Central memory CD8-positive, alpha-beta T cell (primary cell): ENCODE data around the gene VENTX.

Experiments
- ATAC-seq: fragments of 150-1000 bp; cut with Tn5 transposase; replicated peaks from 2 replicates; pipeline ENCODE4 v1.10.0; 2022; ENCODE audit warnings: mild to moderate bottlenecking, moderate FRiP score, moderate number of reproducible peaks; ENCODE audit not compliant: poor library complexity, severe bottlenecking; ENCODE audit errors: extremely low read depth
- DNase-seq, 2 donors: peaks; one replicate each; pipeline ENCODE4 v3.0.0; 2021; ENCODE audit warnings: low spot score in 2 of 2
- H3K27ac Mint-ChIP-seq: one replicate; pipeline ENCODE4 v1.8.0; 2022; ENCODE audit warnings: low read depth, mild to moderate bottlenecking, moderate library complexity, mixed read lengths
- H3K27me3 Mint-ChIP-seq: one replicate; pipeline ENCODE4 v1.8.0; 2022; ENCODE audit warnings: mixed read lengths
- H3K36me3 Mint-ChIP-seq: one replicate; pipeline ENCODE4 v1.8.0; 2022; ENCODE audit warnings: mild to moderate bottlenecking, moderate library complexity, mixed read lengths; ENCODE audit not compliant: insufficient read depth
- H3K4me1 Mint-ChIP-seq: one replicate; pipeline ENCODE4 v1.8.0; 2022; ENCODE audit warnings: mixed read lengths
- H3K4me3 Mint-ChIP-seq: one replicate; pipeline ENCODE4 v1.8.0; 2022; ENCODE audit warnings: mild to moderate bottlenecking, moderate library complexity, mixed read lengths
- H3K9me3 Mint-ChIP-seq: one replicate; pipeline ENCODE4 v1.8.0; 2022; ENCODE audit warnings: mixed read lengths

VENTX gene

DNA sequence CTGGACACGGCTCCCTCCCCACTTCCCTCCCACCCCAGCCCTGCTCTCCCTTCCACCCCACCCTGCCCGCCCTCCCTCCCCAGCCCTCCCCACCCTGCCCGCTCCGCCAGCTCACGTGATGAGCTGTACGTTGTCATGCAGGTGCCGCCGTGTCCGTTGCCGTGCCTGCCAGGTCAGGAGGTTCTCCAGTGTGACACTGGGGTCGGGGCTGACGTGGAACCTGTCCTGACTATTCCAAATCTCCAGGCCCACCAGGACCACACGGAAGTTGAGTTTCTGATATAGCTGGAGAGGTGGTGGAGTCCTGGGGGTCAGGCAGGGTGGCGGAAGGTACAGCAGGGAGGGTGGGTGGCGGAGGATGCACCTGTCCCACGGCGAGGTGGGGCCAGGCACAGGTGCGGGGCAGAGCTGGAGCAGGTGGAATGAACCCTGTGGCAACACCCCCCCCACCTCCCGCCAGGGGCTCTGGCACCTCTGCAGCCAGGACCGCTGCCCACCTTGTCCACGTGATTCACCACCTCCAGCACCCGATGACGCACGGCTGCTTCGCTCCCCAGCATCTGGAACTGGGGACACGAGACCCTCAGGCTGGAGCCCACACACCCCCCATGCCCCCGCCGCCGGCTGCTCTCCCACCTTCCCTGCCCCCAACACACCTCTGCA, 34.8 kb downstream of the VENTX start:
- Mint-ChIP-seq H3K27me3 (no peaks in the 10 kb centered on the region), H3K27ac (no peak overlapping the region), H3K4me1 (peaks cover 11% of the 10 kb centered on the region), H3K4me3 (no peak overlapping the region), H3K36me3 (peaks cover 34% of the 10 kb centered on the region), H3K9me3 (no peaks in the 10 kb centered on the region)
- DNase-seq (no peak), ATAC-seq (no peak)

- peaks cover 34% of the 10 kb centered on the region for H3K36me3 Mint-ChIP-seq
- no peaks in the 10 kb centered on the region for H3K27me3 Mint-ChIP-seq
- no peak overlapping the region for H3K27ac Mint-ChIP-seq
- DNase-seq (no peak), ATAC-seq (no peak)
- no peaks in the 10 kb centered on the region for H3K9me3 Mint-ChIP-seq
- peaks cover 17% of the 10 kb centered on the region for H3K4me1 Mint-ChIP-seq
- H3K4me3 Mint-ChIP-seq: peak overlapping the region; percentile 37
These were observed 35.3 kb downstream of the VENTX start for GRCh38 chr10:133272964-133273420.

- Mint-ChIP-seq H3K36me3 (peaks cover 39% of the 10 kb centered on the region), H3K27me3 (no peaks in the 10 kb centered on the region), H3K27ac (peak overlapping the region; percentile 97), H3K9me3 (no peaks in the 10 kb centered on the region), H3K4me3 (peak overlapping the region; percentile 37), H3K4me1 (peaks cover 23% of the 10 kb centered on the region)
- DNase-seq (no peak), ATAC-seq (no peak)
These were observed 36.0 kb downstream of the VENTX start for GRCh38 chr10:133273534-133274143.

DNA sequence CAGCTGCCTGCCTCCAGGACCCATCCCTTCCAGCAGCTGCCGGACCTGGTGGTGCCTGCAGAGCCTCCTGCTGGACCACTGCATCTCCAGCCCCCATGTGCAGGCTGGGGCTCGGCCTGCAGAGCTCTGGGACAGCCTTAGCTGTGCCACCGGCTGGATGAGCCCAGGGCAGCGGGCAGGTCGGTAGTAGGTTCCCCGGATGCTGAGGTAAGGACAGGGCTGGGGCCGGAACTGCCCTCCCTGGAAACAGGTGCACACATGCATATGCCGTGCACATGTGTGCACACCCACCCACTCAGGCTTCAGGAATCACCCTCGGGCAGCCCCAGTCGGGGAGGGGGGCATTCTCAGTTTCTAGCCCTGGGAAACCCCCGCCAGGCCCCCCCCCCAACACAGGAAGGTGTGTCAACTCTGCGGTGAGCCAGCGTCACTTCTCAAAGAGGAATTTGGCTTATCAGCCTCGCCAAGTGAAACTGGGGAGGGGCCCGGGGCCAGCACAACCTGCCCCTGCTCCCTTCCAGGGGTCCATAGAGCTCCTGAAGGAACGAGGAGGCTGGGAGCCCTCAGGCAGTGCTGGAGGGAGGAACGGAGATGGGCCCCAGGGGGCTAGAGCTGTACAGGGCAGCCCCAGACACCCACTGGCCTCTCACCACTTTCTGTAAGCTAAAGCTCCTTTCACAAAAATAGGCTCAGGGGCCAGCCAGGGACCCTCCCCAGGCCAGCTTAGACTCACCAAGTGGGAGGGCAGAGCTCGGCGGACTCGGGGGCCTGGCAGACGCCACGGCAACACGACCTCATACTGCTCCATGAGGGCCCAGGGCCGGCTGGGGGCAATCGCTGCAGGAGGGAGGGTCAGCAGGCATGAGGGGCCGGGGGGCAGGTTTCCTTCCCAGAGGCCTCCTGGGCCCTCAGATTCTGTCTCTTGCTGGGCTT, 37.4 kb downstream of the VENTX start:
- H3K9me3 Mint-ChIP-seq: no peaks in the 10 kb centered on the region
- peaks cover 38% of the 10 kb centered on the region for H3K36me3 Mint-ChIP-seq
- H3K27me3 Mint-ChIP-seq: no peaks in the 10 kb centered on the region
- peak; percentile 56 to 70 for DNase-seq
- H3K4me3 Mint-ChIP-seq: peak overlapping the region; percentile 88
- peaks cover 36% of the 10 kb centered on the region for H3K4me1 Mint-ChIP-seq
- ATAC-seq: peak; percentile 59
- peak overlapping the region; percentile 97 for H3K27ac Mint-ChIP-seq

- H3K27ac Mint-ChIP-seq: peak overlapping the region; percentile 97
- peaks cover 36% of the 10 kb centered on the region for H3K4me1 Mint-ChIP-seq
- H3K27me3 Mint-ChIP-seq: no peaks in the 10 kb centered on the region
- peak overlapping the region; percentile 88 for H3K4me3 Mint-ChIP-seq
- no peak for DNase-seq
- ATAC-seq: peak; percentile 21
- H3K36me3 Mint-ChIP-seq: peaks cover 35% of the 10 kb centered on the region
- H3K9me3 Mint-ChIP-seq: no peaks in the 10 kb centered on the region
These were observed 38.0 kb downstream of the VENTX start for GRCh38 chr10:133275684-133276092.

GRCh38 chr10:133276100-133276434, 38.4 kb downstream of the VENTX start:
- Mint-ChIP-seq H3K36me3 (peaks cover 34% of the 10 kb centered on the region), H3K27ac (peak overlapping the region; percentile 97), H3K4me1 (peaks cover 36% of the 10 kb centered on the region), H3K9me3 (no peaks in the 10 kb centered on the region), H3K27me3 (no peaks in the 10 kb centered on the region), H3K4me3 (peak overlapping the region; percentile 88)
- DNase-seq (no peak), ATAC-seq (no peak)

DNA sequence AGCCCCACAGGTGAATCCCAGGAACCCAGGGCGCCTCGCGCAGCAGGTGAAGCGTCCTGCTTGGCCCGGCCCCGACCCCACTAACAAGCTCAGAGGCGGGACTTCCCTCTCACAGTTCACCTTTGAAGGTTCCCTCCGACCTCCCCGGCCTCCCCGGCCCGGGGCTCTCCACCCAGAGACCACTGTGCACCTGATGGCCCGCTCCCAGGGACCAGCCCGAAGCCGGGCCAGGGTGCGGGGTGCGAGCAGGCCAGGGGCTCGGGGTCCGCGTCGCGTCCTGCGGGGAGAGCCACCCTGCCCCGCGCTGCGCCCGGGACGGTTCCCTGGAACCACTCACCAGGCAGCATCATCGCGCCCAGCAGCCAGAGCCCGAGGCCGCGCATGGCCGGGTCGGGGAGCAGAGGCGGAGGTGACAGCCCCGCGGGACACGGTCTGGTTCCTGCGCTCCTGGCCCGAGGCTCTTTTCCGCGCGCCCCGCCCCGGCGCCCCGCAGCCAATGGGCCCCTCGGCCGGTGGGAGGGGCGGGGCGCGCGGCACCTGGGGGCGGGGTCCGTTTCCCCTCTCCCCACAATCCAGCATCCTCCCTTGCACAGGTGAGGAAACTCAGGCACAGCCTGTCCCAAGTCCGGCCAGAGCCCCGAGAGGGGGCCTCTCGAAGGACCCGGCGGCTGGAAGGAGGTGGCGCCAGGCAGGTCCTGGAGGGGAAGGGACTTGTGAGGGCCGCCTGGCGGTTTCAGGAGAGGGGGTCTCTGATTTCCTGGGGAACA, 39.0 kb downstream of the VENTX start, which contains the start of gene ADAM8:
Gene ADAM8 (minus strand): TSS at position 434 of the 767 bp plus-strand sequence. CDS start 51 bp downstream, at position 383.
- Mint-ChIP-seq H3K36me3 (peaks cover 36% of the 10 kb centered on the region), H3K9me3 (no peaks in the 10 kb centered on the region), H3K27ac (peak within 1 kb of the TSS; percentile 97), H3K4me1 (peaks cover 36% of the 10 kb centered on the region), H3K27me3 (no peaks in the 10 kb centered on the region), H3K4me3 (peak within 1 kb of the TSS; percentile 88)
- no peak for DNase-seq
- ATAC-seq: no peak

- DNase-seq: no peak
- H3K9me3 Mint-ChIP-seq: no peaks in the 10 kb centered on the region
These were observed 39.8 kb downstream of the VENTX start for GRCh38 chr10:133277277-133277992.

DNA sequence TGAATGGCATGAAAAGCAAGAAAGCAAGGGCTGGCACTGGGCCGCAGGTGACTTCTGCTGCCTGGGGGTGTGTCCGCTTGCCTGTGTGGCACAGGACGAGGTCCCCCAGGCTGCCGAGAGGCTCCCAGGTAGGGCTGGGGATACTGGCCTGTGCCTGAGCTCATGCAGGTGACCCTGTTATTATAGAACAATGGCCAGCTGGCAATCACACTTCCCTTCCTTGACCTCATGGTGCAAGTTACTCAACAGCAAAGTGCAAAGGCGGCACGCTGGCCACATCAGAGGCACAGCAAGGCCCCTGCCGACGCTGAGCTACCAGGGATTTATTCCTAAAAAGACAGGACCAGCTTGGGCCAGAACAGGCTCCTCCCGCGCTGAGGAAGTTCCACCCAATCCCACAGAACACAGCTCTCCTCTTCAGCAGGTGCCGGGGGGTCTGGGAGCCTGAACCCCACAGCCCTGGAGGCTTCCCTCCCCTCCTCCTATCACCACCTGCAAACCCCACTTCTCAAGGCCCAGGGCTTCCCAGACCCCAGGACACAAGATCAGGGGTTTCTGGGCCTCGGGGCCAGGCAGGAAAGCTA, 40.4 kb downstream of the VENTX start:
- peak overlapping the region; percentile 97 for H3K27ac Mint-ChIP-seq
- ATAC-seq: no peak
- H3K9me3 Mint-ChIP-seq: no peaks in the 10 kb centered on the region
- peak overlapping the region; percentile 87 for H3K4me3 Mint-ChIP-seq
- no peaks in the 10 kb centered on the region for H3K27me3 Mint-ChIP-seq
- peaks cover 30% of the 10 kb centered on the region for H3K36me3 Mint-ChIP-seq
- peaks cover 36% of the 10 kb centered on the region for H3K4me1 Mint-ChIP-seq
- no peak for DNase-seq

More at GRCh38 chr10:133277277-133277992, 39.8 kb downstream of the VENTX start:
- Mint-ChIP-seq H3K36me3 (peaks cover 33% of the 10 kb centered on the region), H3K27me3 (no peaks in the 10 kb centered on the region), H3K4me3 (peak overlapping the region; percentile 88), H3K27ac (peak overlapping the region; percentile 97), H3K4me1 (peaks cover 36% of the 10 kb centered on the region)
- no peak for ATAC-seq

DNA sequence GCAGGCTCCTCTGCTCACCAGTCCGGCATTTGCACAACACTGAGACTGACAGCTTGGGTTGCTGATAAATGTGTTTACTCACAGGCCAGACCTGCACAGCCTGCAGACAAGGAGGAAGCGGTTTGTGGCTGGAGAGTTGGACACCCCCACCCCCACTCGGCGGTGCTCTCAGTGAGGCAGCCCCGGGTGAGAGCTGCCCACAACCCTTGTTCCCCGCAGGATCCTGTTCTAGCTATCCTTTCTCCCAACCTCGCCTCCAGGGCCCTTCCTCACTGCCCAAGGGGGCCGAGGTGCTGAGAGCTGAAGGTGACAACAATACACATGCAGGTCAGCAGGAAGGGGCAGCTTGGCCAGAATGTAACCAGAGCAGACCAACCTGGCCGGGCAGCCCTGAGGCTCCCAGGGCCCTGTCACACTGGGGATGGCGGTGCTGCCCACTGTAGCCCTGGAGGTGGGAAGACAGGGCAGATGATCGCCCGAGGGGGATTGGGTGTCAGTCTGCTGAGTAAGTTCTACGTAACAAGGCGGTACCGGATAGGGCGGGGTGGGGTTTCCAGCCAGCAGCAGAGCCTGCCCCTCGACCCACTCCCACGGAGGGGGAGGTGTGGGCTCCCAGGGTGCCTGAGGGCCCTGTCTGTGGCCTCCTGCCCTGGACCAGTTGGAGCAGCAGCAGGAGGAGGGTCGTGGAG, 41.1 kb downstream of the VENTX start:
- Mint-ChIP-seq H3K36me3 (peaks cover 36% of the 10 kb centered on the region), H3K27me3 (no peaks in the 10 kb centered on the region), H3K9me3 (no peaks in the 10 kb centered on the region), H3K4me3 (peak overlapping the region; percentile 87), H3K27ac (peak overlapping the region; percentile 97), H3K4me1 (peaks cover 36% of the 10 kb centered on the region)
- ATAC-seq (peak; percentile 63), DNase-seq (peak; percentile 62 to 76)
